ENCODE results near the gene PTPRT. TPM values are rescaled to one million over a fixed set of nuclear protein-coding genes. Genes with fewer than 3 reads are reported as not detected.

PTPRT gene
- total and polyA plus RNA-seq, 2 of the 13 experiments (the other 11 are each of a cell fraction or from before 2014, with no cell fraction given): under 0.01 to 0.09 TPM

DNA sequence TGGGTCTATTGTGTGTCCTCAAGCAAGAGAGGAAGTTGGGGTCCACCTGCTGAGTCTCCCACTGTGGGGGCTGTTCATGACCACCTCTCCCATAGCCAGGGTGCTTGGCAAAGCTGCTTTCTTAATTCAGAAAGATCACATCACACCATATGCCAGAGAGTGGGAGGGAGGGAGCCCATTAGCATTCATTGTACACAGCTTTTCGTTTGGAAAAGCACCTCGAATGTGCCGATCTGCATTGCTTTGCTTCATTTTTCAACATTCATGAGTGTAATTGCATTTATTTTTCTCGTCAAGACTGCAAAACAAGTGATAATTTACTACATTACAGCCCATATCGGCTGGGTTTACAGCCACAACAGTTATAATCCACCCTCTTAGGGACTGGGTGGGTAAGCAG, 327.3 kb downstream of the PTPRT start (continued):
- TF ChIP-seq GLMP (CRISPR knock-in tag; IDR thresholded peaks at IDR 0.05; ENCODE audit: borderline replicate concordance) (no peak), SETDB1 (CRISPR knock-in tag; IDR thresholded peaks at IDR 0.05; ENCODE audit: borderline replicate concordance) (no peak), SMC3 (IDR thresholded peaks at IDR 0.05; ENCODE audit: low read length) (no peak)
- TF ChIP-seq, protein P1, sequence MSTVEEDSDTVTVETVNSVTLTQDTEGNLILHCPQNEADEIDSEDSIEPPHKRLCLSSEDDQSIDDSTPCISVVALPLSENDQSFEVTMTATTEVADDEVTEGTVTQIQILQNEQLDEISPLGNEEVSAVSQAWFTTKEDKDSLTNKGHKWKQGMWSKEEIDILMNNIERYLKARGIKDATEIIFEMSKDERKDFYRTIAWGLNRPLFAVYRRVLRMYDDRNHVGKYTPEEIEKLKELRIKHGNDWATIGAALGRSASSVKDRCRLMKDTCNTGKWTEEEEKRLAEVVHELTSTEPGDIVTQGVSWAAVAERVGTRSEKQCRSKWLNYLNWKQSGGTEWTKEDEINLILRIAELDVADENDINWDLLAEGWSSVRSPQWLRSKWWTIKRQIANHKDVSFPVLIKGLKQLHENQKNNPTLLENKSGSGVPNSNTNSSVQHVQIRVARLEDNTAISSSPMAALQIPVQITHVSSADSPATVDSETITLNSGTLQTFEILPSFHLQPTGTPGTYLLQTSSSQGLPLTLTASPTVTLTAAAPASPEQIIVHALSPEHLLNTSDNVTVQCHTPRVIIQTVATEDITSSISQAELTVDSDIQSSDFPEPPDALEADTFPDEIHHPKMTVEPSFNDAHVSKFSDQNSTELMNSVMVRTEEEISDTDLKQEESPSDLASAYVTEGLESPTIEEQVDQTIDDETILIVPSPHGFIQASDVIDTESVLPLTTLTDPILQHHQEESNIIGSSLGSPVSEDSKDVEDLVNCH (CRISPR knock-in tag; IDR thresholded peaks at IDR 0.05): no peak

DNA sequence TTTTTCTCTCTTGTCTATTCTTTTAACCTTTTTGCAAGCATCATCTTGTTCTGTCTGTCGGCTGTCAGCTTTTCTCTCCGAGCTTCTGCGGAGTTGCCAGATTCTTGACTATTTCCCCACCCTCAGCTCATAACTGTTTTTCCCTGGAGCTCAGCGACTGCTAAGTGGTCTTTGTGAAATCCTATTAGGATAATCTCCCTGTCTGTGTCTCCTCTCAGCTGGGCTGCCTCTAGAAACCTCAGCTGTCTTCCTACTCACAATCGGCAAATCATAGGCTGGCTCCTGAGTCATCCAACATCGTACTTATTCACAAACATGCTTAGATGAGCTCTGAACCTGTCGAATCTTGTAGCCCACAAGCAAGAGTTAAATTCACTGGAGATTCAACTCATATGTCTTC, 332.3 kb downstream of the PTPRT start:
- Histone ChIP-seq H2AFZ (ENCODE audit: low read length) (no peak overlapping the region), H3K27ac (ENCODE audit: extremely low read length, insufficient read depth, low read length) (no peak overlapping the region), H3K79me2 (ENCODE audit: insufficient read depth, low read length) (no peaks in the 10 kb centered on the region), H4K20me1 (ENCODE audit: insufficient read depth, low read length) (no peaks in the 10 kb centered on the region), H3K9me3 (ENCODE audit: low read length) (peaks cover 47% of the 10 kb centered on the region), H3K36me3 (replicated peaks in 1 of 2; ENCODE audit: control insufficient read depth in 1 of 2, insufficient read depth in 2 of 2, low read length in 2 of 2) (no peaks in the 10 kb centered on the region), H3K4me3 (replicated peaks in 1 of 3; ENCODE audit: insufficient read depth in 1 of 3, low read depth in 2 of 3, low read length in 3 of 3) (no peak overlapping the region), H3K4me2 (ENCODE audit: low read depth, low read length) (no peak overlapping the region), H3K27me3 (ENCODE audit: control insufficient read depth in 1 of 2, insufficient read depth in 2 of 2, low read length in 2 of 2) (no peaks in the 10 kb centered on the region), H3K4me1 (ENCODE audit: insufficient read depth, low read length) (no peaks in the 10 kb centered on the region), H3K9ac (ENCODE audit: insufficient read depth, low read depth, low read length) (no peak overlapping the region)
- DNase-seq (ENCODE audit: low spot score): no peak
- ChIA-PET POLR2A (no interaction called here), CTCF (ENCODE audit: low intra/inter-chr PET ratio, low total read pairs) (no interaction called here)
- no peak for FAIRE-seq
- no peak for ATAC-seq
- intact Hi-C loops (cut with micrococcal nuclease; ENCODE audit: unreplicated experiment) (no loop called here), in situ Hi-C loops (cut with HindIII; ENCODE audit: extremely low pct_ligation_motif_present, low pct_unique_long_range_greater_than_20kb) (no loop called here)
- BruUV-seq (replicated peaks): no TSS peak
- WGBS (ENCODE audit: low lambda C conversion rate): 33% methylated on average over 7 of the region's 7 CpGs
- TF ChIP-seq, protein P2, sequence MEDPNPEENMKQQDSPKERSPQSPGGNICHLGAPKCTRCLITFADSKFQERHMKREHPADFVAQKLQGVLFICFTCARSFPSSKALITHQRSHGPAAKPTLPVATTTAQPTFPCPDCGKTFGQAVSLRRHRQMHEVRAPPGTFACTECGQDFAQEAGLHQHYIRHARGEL (CRISPR knock-in tag; IDR thresholded peaks at IDR 0.05): no peak
- TF ChIP-seq ZNF629 (CRISPR knock-in tag; conservative IDR thresholded peaks at IDR 0.05) (no peak), ZNF619 (CRISPR knock-in tag; IDR thresholded peaks at IDR 0.05) (no peak), ZNF414 (CRISPR knock-in tag; IDR thresholded peaks at IDR 0.05) (no peak), ZMYM4 (CRISPR knock-in tag; IDR thresholded peaks at IDR 0.05) (no peak), GPN1 (CRISPR knock-in tag; IDR thresholded peaks at IDR 0.05; ENCODE audit: borderline replicate concordance) (no peak), SNAI1 (CRISPR knock-in tag; IDR thresholded peaks at IDR 0.05; ENCODE audit: borderline replicate concordance) (no peak), ZNF878 (CRISPR knock-in tag; IDR thresholded peaks at IDR 0.05) (no peak)
- TF ChIP-seq, protein P3, sequence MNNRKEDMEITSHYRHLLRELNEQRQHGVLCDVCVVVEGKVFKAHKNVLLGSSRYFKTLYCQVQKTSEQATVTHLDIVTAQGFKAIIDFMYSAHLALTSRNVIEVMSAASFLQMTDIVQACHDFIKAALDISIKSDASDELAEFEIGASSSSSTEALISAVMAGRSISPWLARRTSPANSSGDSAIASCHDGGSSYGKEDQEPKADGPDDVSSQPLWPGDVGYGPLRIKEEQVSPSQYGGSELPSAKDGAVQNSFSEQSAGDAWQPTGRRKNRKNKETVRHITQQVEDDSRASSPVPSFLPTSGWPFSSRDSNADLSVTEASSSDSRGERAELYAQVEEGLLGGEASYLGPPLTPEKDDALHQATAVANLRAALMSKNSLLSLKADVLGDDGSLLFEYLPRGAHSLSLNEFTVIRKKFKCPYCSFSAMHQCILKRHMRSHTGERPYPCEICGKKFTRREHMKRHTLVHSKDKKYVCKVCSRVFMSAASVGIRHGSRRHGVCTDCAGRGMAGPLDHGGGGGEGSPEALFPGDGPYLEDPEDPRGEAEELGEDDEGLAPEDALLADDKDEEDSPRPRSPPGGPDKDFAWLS (CRISPR knock-in tag; IDR thresholded peaks at IDR 0.05; ENCODE audit: borderline replicate concordance): no peak
- TF ChIP-seq, protein P4, sequence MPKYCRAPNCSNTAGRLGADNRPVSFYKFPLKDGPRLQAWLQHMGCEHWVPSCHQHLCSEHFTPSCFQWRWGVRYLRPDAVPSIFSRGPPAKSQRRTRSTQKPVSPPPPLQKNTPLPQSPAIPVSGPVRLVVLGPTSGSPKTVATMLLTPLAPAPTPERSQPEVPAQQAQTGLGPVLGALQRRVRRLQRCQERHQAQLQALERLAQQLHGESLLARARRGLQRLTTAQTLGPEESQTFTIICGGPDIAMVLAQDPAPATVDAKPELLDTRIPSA (CRISPR knock-in tag; IDR thresholded peaks at IDR 0.05; ENCODE audit: borderline replicate concordance): no peak
- TF ChIP-seq, protein P5, sequence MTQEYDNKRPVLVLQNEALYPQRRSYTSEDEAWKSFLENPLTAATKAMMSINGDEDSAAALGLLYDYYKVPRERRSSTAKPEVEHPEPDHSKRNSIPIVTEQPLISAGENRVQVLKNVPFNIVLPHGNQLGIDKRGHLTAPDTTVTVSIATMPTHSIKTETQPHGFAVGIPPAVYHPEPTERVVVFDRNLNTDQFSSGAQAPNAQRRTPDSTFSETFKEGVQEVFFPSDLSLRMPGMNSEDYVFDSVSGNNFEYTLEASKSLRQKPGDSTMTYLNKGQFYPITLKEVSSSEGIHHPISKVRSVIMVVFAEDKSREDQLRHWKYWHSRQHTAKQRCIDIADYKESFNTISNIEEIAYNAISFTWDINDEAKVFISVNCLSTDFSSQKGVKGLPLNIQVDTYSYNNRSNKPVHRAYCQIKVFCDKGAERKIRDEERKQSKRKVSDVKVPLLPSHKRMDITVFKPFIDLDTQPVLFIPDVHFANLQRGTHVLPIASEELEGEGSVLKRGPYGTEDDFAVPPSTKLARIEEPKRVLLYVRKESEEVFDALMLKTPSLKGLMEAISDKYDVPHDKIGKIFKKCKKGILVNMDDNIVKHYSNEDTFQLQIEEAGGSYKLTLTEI (CRISPR knock-in tag; conservative IDR thresholded peaks at IDR 0.05): no peak
